ENCODE measurements around the gene CACNA2D3.

DNA sequence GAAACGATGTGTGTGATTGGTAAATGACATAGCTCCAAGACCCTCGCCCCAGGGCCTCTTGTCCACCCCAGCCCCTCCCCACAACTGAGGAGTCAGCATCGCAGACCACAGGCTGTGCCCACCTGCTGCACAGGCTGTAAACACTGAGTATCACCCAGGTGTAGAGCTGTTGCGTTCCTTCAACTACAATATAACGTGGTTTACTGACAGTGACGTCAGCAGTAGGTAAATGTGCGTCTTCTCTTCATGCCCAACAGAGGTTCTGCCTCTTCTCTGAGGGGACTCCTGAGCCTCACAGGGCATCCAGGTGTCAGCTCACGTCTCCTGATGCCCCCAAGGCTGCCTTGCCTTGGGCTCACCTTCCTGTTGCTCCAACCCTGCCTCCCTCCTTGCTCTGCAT, 395.1 kb downstream of the CACNA2D3 start:
- TF ChIP-seq POLR2A (IDR thresholded peaks at IDR 0.05): no peak
- TF ChIP-seq EP300 (IDR thresholded peaks at IDR 0.05): no peak
- no peak for TF ChIP-seq CTCF (IDR thresholded peaks at IDR 0.05)
- TF ChIP-seq POLR2AphosphoS5 (IDR thresholded peaks at IDR 0.05): no peak

Data from upper lobe of left lung (tissue), 4 donors.